K562 (cell line): Measurements from ENCODE around the gene HNRNPD.

Experiments used
- ATF6 ChIP-seq: sonication (generic); formaldehyde crosslinking; IDR thresholded peaks from 2 replicates; pipeline ENCODE4 v1.4.0; 2020; ENCODE audit warnings: mild to moderate bottlenecking, missing genetic modification reagents
- CTCF ChIP-seq, 3 experiments: IDR thresholded peaks in 2 of 3; conservative IDR thresholded peaks in 1 of 3; 2 replicates each; pipeline ENCODE4 v1.5.1; 2011 to 2012; ENCODE audit warnings: low read length in 3 of 3, mild to moderate bottlenecking in 3 of 3, control low read depth in 2 of 3, improper control_type of control experiment in 1 of 3, inconsistent platforms in 1 of 3, low read depth in 1 of 3, mixed read lengths in 1 of 3, moderate library complexity in 1 of 3; ENCODE audit not compliant: insufficient read depth in 2 of 3
- HMG20B ChIP-seq: fragments of 250-450 bp; sonication (Bioruptor Pico); IDR thresholded peaks from 2 replicates; pipeline ENCODE4 v1.5.0; 2021; ENCODE audit warnings: mild to moderate bottlenecking
- MAX ChIP-seq: sonication (generic); formaldehyde crosslinking; IDR thresholded peaks from 2 replicates; pipeline ENCODE4 v1.9.0; 2022; ENCODE audit warnings: mild to moderate bottlenecking, missing genetic modification reagents
- RNF219 ChIP-seq: fragments of 250-450 bp; sonication (Bioruptor Pico); IDR thresholded peaks from 2 replicates; pipeline ENCODE4 v1.5.0; 2022; ENCODE audit warnings: mild to moderate bottlenecking
- ZFX ChIP-seq: sonication (generic); formaldehyde crosslinking; IDR thresholded peaks from 2 replicates; pipeline ENCODE4 v1.8.0; 2022; ENCODE audit warnings: mild to moderate bottlenecking, missing genetic modification reagents, moderate library complexity
- ZNF224 ChIP-seq: sonication (generic); formaldehyde crosslinking; IDR thresholded peaks from 2 replicates; pipeline ENCODE4 v1.8.0; 2022; ENCODE audit warnings: mild to moderate bottlenecking, missing genetic modification reagents

- TF ChIP-seq ZFX (CRISPR knock-in tag), result no peak
- no peak for TF ChIP-seq ZNF224
- no peak for TF ChIP-seq CTCF (IDR thresholded peaks at IDR 0.05 in 2 of 3, conservative IDR thresholded peaks at IDR 0.05 in 1 of 3; ENCODE audit: insufficient read depth in 2 of 3, low read depth in 1 of 3, low read length in 3 of 3)
- no peak for TF ChIP-seq ATF6 (CRISPR knock-in tag)
- TF ChIP-seq MAX (CRISPR knock-in tag), result no peak
- TF ChIP-seq RNF219 (CRISPR knock-in tag), result no peak
- no peak for TF ChIP-seq HMG20B (CRISPR knock-in tag)
Observed at GRCh38 chr4:82401600-82401999, 27.8 kb upstream of the HNRNPD start.
